GM23338 (cell line): Measurements from ENCODE around the gene POU2F3.

Source experiments
- CTCF ChIP-seq, 2 experiments: fragments of 200-600 bp in 1 of 2; sonication (generic) in 1 of 2; conservative IDR thresholded peaks; 2 replicates each; pipeline versions ENCODE4 v1.5.1 to v1.6.1; 2016 to 2017; ENCODE audit warnings: antibody characterized with exemption in 2 of 2, low read depth in 2 of 2, mild to moderate bottlenecking in 2 of 2, moderate library complexity in 1 of 2
- EZH2 ChIP-seq: fragments of 200-600 bp; sonication (generic); IDR thresholded peaks from one replicate; pipeline ENCODE4 v1.8.0; 2017; ENCODE audit warnings: antibody characterized with exemption, mild to moderate bottlenecking, low read depth; ENCODE audit not compliant: unreplicated experiment
- EZH2phosphoT487 ChIP-seq: fragments of 200-600 bp; sonication (generic); IDR thresholded peaks from one replicate; pipeline ENCODE4 v1.8.1; 2018; ENCODE audit warnings: antibody characterized with exemption; ENCODE audit not compliant: unreplicated experiment
- ZNF114 ChIP-seq: fragments of 250-450 bp; sonication (Bioruptor Pico); IDR thresholded peaks from 2 replicates; pipeline ENCODE4 v1.5.0; 2020; ENCODE audit warnings: mild to moderate bottlenecking, moderate library complexity

- TF ChIP-seq CTCF (conservative IDR thresholded peaks at IDR 0.05; ENCODE audit: low read depth in 2 of 2), result no peak
- no peak for TF ChIP-seq EZH2
- no peak for TF ChIP-seq ZNF114
- no peak for TF ChIP-seq EZH2phosphoT487
Observed at GRCh38 chr11:120196826-120197225, 43.1 kb upstream of the POU2F3 start.
